ENCODE data around the gene CAMK2G. TPM values are rescaled to one million over a fixed set of nuclear protein-coding genes. Genes with fewer than 3 reads are reported as not detected.

The CAMK2G gene
- total and polyA plus RNA-seq, 5 donors from 2014 or later = 4.3 to 58.8 (median 4.9) TPM

DNA sequence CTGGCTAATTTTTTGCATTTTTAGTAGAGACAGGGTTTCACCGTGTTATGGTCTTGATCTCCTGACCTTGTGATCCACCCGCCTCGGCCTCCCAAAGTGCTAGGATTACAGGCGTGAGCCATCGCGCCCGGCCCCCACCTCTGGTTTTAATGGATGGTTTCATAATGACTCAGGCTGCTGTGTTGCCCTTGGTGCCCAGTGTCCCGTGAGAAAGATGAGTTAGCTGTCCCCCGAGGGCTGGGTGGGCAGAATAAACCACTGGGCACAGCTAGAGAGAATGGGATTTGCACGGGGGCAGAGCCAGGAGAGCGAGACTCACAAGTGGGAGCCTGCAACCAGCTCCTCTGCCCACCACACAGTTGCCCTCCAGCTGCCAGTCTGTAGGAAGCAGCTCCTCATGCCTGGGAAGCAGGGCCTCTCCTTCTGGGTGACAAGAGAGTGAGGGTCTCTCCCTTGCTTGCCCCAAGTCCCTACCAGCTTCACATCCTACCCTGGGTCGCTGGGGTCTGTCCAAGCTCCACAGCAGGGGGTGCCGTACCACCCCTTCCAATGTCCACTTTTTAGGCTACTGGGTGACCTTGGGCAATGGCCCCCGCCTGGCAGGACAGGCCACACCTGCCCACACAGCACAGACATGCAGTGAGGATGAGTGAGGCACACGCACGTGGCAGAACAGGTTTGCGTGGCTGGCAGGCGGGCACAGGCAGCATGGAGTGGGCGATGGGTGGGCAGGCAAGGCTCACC lies 46.8 kb downstream of the CAMK2G start:
- no peak overlapping the region for H3K4me3 ChIP-seq (ENCODE audit: low read depth, low read length)
- no peak overlapping the region for H3K27ac ChIP-seq (ENCODE audit: insufficient read depth, low read length, poor library complexity, severe bottlenecking)
- ATAC-seq (ENCODE audit: low read depth in 2 of 2) = no peak
- no peak for DNase-seq
- no peaks in the 10 kb centered on the region for H3K27me3 Mint-ChIP-seq
- H3K27me3 ChIP-seq (ENCODE audit: control insufficient read depth, insufficient read depth, low read length) = no peaks in the 10 kb centered on the region
- H3K4me1 Mint-ChIP-seq = peaks cover 0 to 3% (median 0%) of the 10 kb centered on the region in 4 donors
- no peaks in the 10 kb centered on the region for H3K9me3 ChIP-seq (ENCODE audit: control insufficient read depth in 2 of 2, low read length in 2 of 2)
- no peaks in the 10 kb centered on the region for H3K4me1 ChIP-seq (ENCODE audit: control insufficient read depth, insufficient read depth, low read length, poor library complexity, severe bottlenecking)
- H3K4me3 Mint-ChIP-seq = no peak overlapping the region
- H3K9me3 Mint-ChIP-seq = no peaks in the 10 kb centered on the region
- peak overlapping the region in 1 of 3 donors; percentile 32 for H3K27ac Mint-ChIP-seq
- peaks cover 52% of the 10 kb centered on the region for H3K36me3 ChIP-seq (ENCODE audit: control insufficient read depth, insufficient read depth, low read length)
- H3K36me3 Mint-ChIP-seq = peaks cover 11% of the 10 kb centered on the region

- Histone ChIP-seq H3K9me3 (ENCODE audit: control insufficient read depth in 2 of 2, low read length in 2 of 2) (no peaks in the 10 kb centered on the region), H3K27ac (ENCODE audit: insufficient read depth, low read length, poor library complexity, severe bottlenecking) (no peak overlapping the region), H3K27me3 (ENCODE audit: control insufficient read depth, insufficient read depth, low read length) (no peaks in the 10 kb centered on the region), H3K36me3 (ENCODE audit: control insufficient read depth, insufficient read depth, low read length) (peaks cover 62% of the 10 kb centered on the region), H3K4me3 (ENCODE audit: low read depth, low read length) (no peak overlapping the region), H3K4me1 (ENCODE audit: control insufficient read depth, insufficient read depth, low read length, poor library complexity, severe bottlenecking) (no peaks in the 10 kb centered on the region)
- H3K9me3 Mint-ChIP-seq = no peaks in the 10 kb centered on the region
- peaks cover 0 to 3% (median under 1%) of the 10 kb centered on the region in 4 donors for H3K4me1 Mint-ChIP-seq
- H3K27ac Mint-ChIP-seq = no peak overlapping the region
- ATAC-seq (ENCODE audit: low read depth in 2 of 2) (no peak), DNase-seq (no peak)
- H3K4me3 Mint-ChIP-seq = no peak overlapping the region
- H3K36me3 Mint-ChIP-seq = peaks cover 13% of the 10 kb centered on the region
- H3K27me3 Mint-ChIP-seq = no peaks in the 10 kb centered on the region
These were observed 50.1 kb downstream of the CAMK2G start for GRCh38 chr10:73824146-73824725.

DNA sequence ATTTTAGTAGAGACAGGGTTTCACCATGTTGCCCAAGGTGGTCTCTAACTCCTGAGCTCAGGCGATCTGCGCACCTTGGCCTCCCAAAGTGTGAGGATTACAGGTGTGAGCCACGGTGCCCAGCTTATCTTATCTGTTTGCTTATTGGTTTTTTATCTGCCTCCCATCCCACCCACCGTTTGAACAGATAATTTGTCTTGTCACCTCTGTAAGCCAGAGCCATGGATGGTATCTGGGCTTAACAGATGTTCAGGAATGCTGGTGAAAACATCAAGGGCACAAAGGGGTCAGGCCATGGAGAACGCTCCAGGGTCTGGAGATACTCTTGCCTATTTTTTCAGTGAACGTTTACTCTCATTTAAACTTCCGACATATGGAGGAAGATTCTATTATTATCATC lies 51.0 kb downstream of the CAMK2G start:
- Histone ChIP-seq H3K9me3 (ENCODE audit: control insufficient read depth in 2 of 2, low read length in 2 of 2) (no peaks in the 10 kb centered on the region), H3K4me1 (ENCODE audit: control insufficient read depth, insufficient read depth, low read length, poor library complexity, severe bottlenecking) (no peaks in the 10 kb centered on the region), H3K27ac (ENCODE audit: insufficient read depth, low read length, poor library complexity, severe bottlenecking) (no peak overlapping the region), H3K4me3 (ENCODE audit: low read depth, low read length) (no peak overlapping the region), H3K27me3 (ENCODE audit: control insufficient read depth, insufficient read depth, low read length) (no peaks in the 10 kb centered on the region), H3K36me3 (ENCODE audit: control insufficient read depth, insufficient read depth, low read length) (peaks cover 58% of the 10 kb centered on the region)
- no peaks in the 10 kb centered on the region for H3K27me3 Mint-ChIP-seq
- H3K9me3 Mint-ChIP-seq = no peaks in the 10 kb centered on the region
- H3K36me3 Mint-ChIP-seq = peaks cover 13% of the 10 kb centered on the region
- H3K27ac Mint-ChIP-seq = peak overlapping the region in 1 of 3 donors; percentile 79
- H3K4me1 Mint-ChIP-seq = peaks cover 0 to 3% (median under 1%) of the 10 kb centered on the region in 4 donors
- no peak for ATAC-seq (ENCODE audit: low read depth in 2 of 2)
- no peak overlapping the region for H3K4me3 Mint-ChIP-seq
- DNase-seq = no peak

DNA sequence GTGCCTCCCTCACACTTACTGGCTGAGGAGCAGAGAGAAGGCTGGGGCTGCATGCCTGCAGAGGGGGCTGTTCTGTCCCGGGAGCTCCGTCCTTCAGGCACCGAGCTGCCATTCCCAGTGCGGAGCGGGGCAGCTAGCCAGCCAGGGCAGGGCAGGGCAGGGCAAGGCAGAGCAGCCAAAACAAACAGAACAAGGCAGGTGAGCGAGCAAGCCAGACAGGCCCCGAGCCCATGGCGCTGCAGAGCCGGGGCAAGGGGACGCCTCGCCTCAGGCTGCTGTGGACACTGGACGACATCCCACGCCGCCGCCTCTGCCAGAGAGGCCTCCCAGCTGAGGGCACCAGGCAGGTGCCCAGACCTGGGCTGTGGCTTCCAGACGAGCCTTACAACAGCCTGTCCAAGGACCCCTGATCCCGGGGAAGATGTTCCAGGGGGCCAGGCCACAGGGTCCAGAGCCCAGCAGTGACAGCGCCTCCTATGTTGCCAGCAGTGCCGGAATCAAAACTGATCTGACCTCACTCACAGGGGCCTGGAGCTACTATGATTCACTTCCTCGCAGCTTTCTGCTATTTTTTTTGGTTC lies 54.8 kb downstream of the CAMK2G start:
- peaks cover 61% of the 10 kb centered on the region for H3K36me3 ChIP-seq (ENCODE audit: control insufficient read depth, insufficient read depth, low read length)
- no peaks in the 10 kb centered on the region for H3K4me1 ChIP-seq (ENCODE audit: control insufficient read depth, insufficient read depth, low read length, poor library complexity, severe bottlenecking)
- no peaks in the 10 kb centered on the region for H3K9me3 ChIP-seq (ENCODE audit: control insufficient read depth in 2 of 2, low read length in 2 of 2)
- ATAC-seq (ENCODE audit: low read depth in 2 of 2) = no peak
- Mint-ChIP-seq H3K4me1 (peaks cover 0 to 2% (median 0%) of the 10 kb centered on the region in 4 donors), H3K36me3 (peaks cover 27% of the 10 kb centered on the region), H3K27ac (no peak overlapping the region), H3K27me3 (no peaks in the 10 kb centered on the region), H3K4me3 (no peak overlapping the region), H3K9me3 (no peaks in the 10 kb centered on the region)
- H3K4me3 ChIP-seq (ENCODE audit: low read depth, low read length) = no peak overlapping the region
- no peak overlapping the region for H3K27ac ChIP-seq (ENCODE audit: insufficient read depth, low read length, poor library complexity, severe bottlenecking)
- DNase-seq = no peak
- no peaks in the 10 kb centered on the region for H3K27me3 ChIP-seq (ENCODE audit: control insufficient read depth, insufficient read depth, low read length)

- Mint-ChIP-seq H3K27me3 (no peaks in the 10 kb centered on the region), H3K27ac (peak overlapping the region in 1 of 3 donors; percentile 48), H3K4me1 (peaks cover 0 to 2% (median 0%) of the 10 kb centered on the region in 4 donors), H3K36me3 (peaks cover 30% of the 10 kb centered on the region), H3K9me3 (no peaks in the 10 kb centered on the region), H3K4me3 (no peak overlapping the region)
- Histone ChIP-seq H3K36me3 (ENCODE audit: control insufficient read depth, insufficient read depth, low read length) (peaks cover 56% of the 10 kb centered on the region), H3K4me1 (ENCODE audit: control insufficient read depth, insufficient read depth, low read length, poor library complexity, severe bottlenecking) (no peaks in the 10 kb centered on the region), H3K27ac (ENCODE audit: insufficient read depth, low read length, poor library complexity, severe bottlenecking) (no peak overlapping the region), H3K9me3 (ENCODE audit: control insufficient read depth in 2 of 2, low read length in 2 of 2) (no peaks in the 10 kb centered on the region), H3K27me3 (ENCODE audit: control insufficient read depth, insufficient read depth, low read length) (no peaks in the 10 kb centered on the region), H3K4me3 (ENCODE audit: low read depth, low read length) (no peak overlapping the region)
- ATAC-seq (ENCODE audit: low read depth in 2 of 2) (no peak), DNase-seq (no peak)
These were observed 55.3 kb downstream of the CAMK2G start for GRCh38 chr10:73819081-73819480.

GRCh38 chr10:73818402-73818801 lies 56.0 kb downstream of the CAMK2G start:
- peaks cover 35% of the 10 kb centered on the region for H3K36me3 Mint-ChIP-seq
- H3K4me3 Mint-ChIP-seq = no peak overlapping the region
- H3K9me3 Mint-ChIP-seq = no peaks in the 10 kb centered on the region

GRCh38 chr10:73817826-73818225 lies 56.5 kb downstream of the CAMK2G start:
- Histone ChIP-seq H3K36me3 (ENCODE audit: control insufficient read depth, insufficient read depth, low read length) (peaks cover 55% of the 10 kb centered on the region), H3K4me1 (ENCODE audit: control insufficient read depth, insufficient read depth, low read length, poor library complexity, severe bottlenecking) (no peaks in the 10 kb centered on the region), H3K4me3 (ENCODE audit: low read depth, low read length) (no peak overlapping the region), H3K27ac (ENCODE audit: insufficient read depth, low read length, poor library complexity, severe bottlenecking) (no peak overlapping the region), H3K27me3 (ENCODE audit: control insufficient read depth, insufficient read depth, low read length) (no peaks in the 10 kb centered on the region), H3K9me3 (ENCODE audit: control insufficient read depth in 2 of 2, low read length in 2 of 2) (no peaks in the 10 kb centered on the region)
- no peaks in the 10 kb centered on the region for H3K27me3 Mint-ChIP-seq
- no peak overlapping the region for H3K27ac Mint-ChIP-seq
- no peak for ATAC-seq (ENCODE audit: low read depth in 2 of 2)
- DNase-seq = no peak
- H3K36me3 Mint-ChIP-seq = peaks cover 41% of the 10 kb centered on the region
- no peak overlapping the region for H3K4me3 Mint-ChIP-seq
- no peaks in the 10 kb centered on the region for H3K9me3 Mint-ChIP-seq
- H3K4me1 Mint-ChIP-seq = peaks cover 0 to 8% (median 0%) of the 10 kb centered on the region in 4 donors

More at GRCh38 chr10:73818402-73818801, 56.0 kb downstream of the CAMK2G start:
- Histone ChIP-seq H3K27me3 (ENCODE audit: control insufficient read depth, insufficient read depth, low read length) (no peaks in the 10 kb centered on the region), H3K27ac (ENCODE audit: insufficient read depth, low read length, poor library complexity, severe bottlenecking) (no peak overlapping the region), H3K4me3 (ENCODE audit: low read depth, low read length) (no peak overlapping the region), H3K4me1 (ENCODE audit: control insufficient read depth, insufficient read depth, low read length, poor library complexity, severe bottlenecking) (no peaks in the 10 kb centered on the region), H3K9me3 (ENCODE audit: control insufficient read depth in 2 of 2, low read length in 2 of 2) (no peaks in the 10 kb centered on the region), H3K36me3 (ENCODE audit: control insufficient read depth, insufficient read depth, low read length) (peaks cover 56% of the 10 kb centered on the region)
- H3K27ac Mint-ChIP-seq = no peak overlapping the region
- ATAC-seq (ENCODE audit: low read depth in 2 of 2) (no peak), DNase-seq (no peak)
- H3K4me1 Mint-ChIP-seq = peaks cover 0 to 2% (median 0%) of the 10 kb centered on the region in 4 donors
- no peaks in the 10 kb centered on the region for H3K27me3 Mint-ChIP-seq

Data from CD4-positive, CD25-positive, alpha-beta regulatory T cell (primary cell).